ENCODE data around the gene ABCA13. TPM values are rescaled to one million over a fixed set of nuclear protein-coding genes. Genes with fewer than 3 reads are reported as not detected.

ABCA13 gene
- total and polyA plus RNA-seq, 3 experiments from 2014 or later: not detected

GRCh38 chr7:48381571-48381970 lies 210.3 kb downstream of the ABCA13 start:
- H3K27me3 ChIP-seq (ENCODE audit: insufficient read depth, low read length, poor library complexity, severe bottlenecking): no peaks in the 10 kb centered on the region
- no peaks in the 10 kb centered on the region for H3K27me3 Mint-ChIP-seq
- no peak overlapping the region for H3K4me3 Mint-ChIP-seq
- H3K9me3 Mint-ChIP-seq: no peaks in the 10 kb centered on the region
- no peak overlapping the region for H3K4me3 ChIP-seq (ENCODE audit: low read length)
- H3K4me1 ChIP-seq (ENCODE audit: insufficient read depth, low read length): no peaks in the 10 kb centered on the region
- ChIA-PET POLR2A (no interaction called here), CTCF (no interaction called here)
- no peak overlapping the region for H3K27ac Mint-ChIP-seq
- H3K27ac ChIP-seq (ENCODE audit: low read depth, low read length): no peak overlapping the region
- DNase-seq: no peak
- H3K9me3 ChIP-seq (ENCODE audit: low read length): no peaks in the 10 kb centered on the region
- H3K4me1 Mint-ChIP-seq: no peaks in the 10 kb centered on the region
- no peaks in the 10 kb centered on the region for H3K36me3 ChIP-seq (ENCODE audit: insufficient read depth, low read length)
- no peaks in the 10 kb centered on the region for H3K36me3 Mint-ChIP-seq

DNA sequence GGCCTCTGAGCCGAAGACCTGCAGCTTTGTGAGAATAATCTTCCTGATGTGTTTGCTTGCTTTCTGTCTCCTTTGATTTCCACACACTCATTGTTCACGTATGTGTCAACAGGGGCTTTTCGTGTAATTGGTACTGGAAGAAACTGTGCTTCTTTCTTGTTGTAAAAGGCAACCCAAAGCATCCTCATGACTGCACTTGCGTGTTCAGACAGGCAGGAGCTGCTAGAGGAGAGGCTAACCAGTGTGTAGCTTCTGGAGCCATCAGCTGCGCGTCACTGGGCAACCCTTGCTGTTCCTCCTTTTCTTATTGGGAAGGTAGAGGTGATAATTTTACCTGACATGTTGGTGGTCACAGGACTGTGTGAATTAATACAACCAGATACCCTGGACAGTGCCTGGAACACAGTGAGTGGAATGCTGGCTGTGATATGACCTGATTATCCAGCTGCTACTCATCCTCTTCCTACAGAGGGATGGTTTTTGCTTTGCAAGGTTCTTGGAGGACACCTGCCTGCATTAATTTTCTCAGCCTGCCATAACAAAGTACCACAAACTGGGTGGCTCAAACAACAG lies 213.0 kb downstream of the ABCA13 start:
- H3K4me3 ChIP-seq (ENCODE audit: low read length): no peak overlapping the region
- CTCF ChIA-PET: no interaction called here
- H3K9me3 Mint-ChIP-seq: no peaks in the 10 kb centered on the region
- no peak overlapping the region for H3K27ac Mint-ChIP-seq
- POLR2A ChIA-PET: no interaction called here
- H3K9me3 ChIP-seq (ENCODE audit: low read length): no peaks in the 10 kb centered on the region
- no peak overlapping the region for H3K27ac ChIP-seq (ENCODE audit: low read depth, low read length)
- H3K4me3 Mint-ChIP-seq: no peak overlapping the region
- no peaks in the 10 kb centered on the region for H3K4me1 Mint-ChIP-seq
- H3K36me3 Mint-ChIP-seq: no peaks in the 10 kb centered on the region
- no peaks in the 10 kb centered on the region for H3K27me3 ChIP-seq (ENCODE audit: insufficient read depth, low read length, poor library complexity, severe bottlenecking)
- H3K4me1 ChIP-seq (ENCODE audit: insufficient read depth, low read length): no peaks in the 10 kb centered on the region
- no peak for DNase-seq
- H3K27me3 Mint-ChIP-seq: no peaks in the 10 kb centered on the region
- no peaks in the 10 kb centered on the region for H3K36me3 ChIP-seq (ENCODE audit: insufficient read depth, low read length)

DNA sequence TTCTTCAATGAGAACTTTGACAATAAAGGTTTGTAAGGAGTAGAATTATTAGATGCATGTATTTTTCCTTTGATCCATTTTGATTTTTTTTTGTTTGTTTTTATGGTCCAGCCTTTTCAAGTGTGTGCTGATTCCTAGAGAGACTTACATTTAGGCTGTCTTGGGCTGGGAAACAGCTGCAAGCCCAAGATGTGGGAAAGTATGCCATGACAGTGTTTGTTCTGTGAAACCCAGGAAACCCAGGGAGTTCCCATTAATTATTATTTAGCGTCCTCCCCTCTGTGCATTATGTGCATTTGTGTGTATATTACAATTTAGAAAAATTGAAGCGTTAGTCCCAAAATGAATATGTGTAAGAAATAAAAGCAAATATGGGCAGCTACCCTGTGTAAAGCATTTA lies 216.7 kb downstream of the ABCA13 start:
- no peaks in the 10 kb centered on the region for H3K36me3 Mint-ChIP-seq
- no peaks in the 10 kb centered on the region for H3K36me3 ChIP-seq (ENCODE audit: insufficient read depth, low read length)
- no peaks in the 10 kb centered on the region for H3K4me1 Mint-ChIP-seq
- H3K9me3 ChIP-seq (ENCODE audit: low read length): no peaks in the 10 kb centered on the region
- CTCF ChIA-PET: no interaction called here
- H3K9me3 Mint-ChIP-seq: peaks cover 0 to 2% (median 0%) of the 10 kb centered on the region in 5 donors
- H3K27me3 Mint-ChIP-seq: no peaks in the 10 kb centered on the region
- no peak for DNase-seq
- no peak overlapping the region for H3K27ac Mint-ChIP-seq
- no peak overlapping the region for H3K27ac ChIP-seq (ENCODE audit: low read depth, low read length)
- POLR2A ChIA-PET: no interaction called here
- H3K4me3 Mint-ChIP-seq: no peak overlapping the region
- no peak overlapping the region for H3K4me3 ChIP-seq (ENCODE audit: low read length)
- no peaks in the 10 kb centered on the region for H3K4me1 ChIP-seq (ENCODE audit: insufficient read depth, low read length)
- no peaks in the 10 kb centered on the region for H3K27me3 ChIP-seq (ENCODE audit: insufficient read depth, low read length, poor library complexity, severe bottlenecking)

DNA sequence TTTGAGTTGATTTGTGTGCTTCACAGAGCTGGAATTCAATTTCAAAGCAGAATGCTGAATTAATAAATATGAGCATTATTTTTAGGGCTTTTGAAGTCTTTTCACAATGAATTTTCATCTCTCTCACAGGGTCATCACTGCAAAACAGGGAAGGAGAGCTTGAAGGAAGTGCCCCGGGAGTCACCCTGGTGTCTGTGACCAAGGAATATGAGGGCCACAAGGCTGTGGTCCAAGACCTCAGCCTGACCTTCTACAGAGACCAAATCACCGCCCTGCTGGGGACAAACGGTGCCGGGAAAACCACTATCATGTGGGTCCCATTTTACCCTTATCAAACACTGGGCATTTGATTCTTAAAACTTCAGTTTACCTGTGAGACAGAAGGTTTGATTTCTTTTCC lies 217.7 kb downstream of the ABCA13 start:
- CTCF ChIA-PET: no interaction called here
- Mint-ChIP-seq H3K9me3 (peaks cover 0 to 2% (median 0%) of the 10 kb centered on the region in 5 donors), H3K4me1 (no peaks in the 10 kb centered on the region)

DNA sequence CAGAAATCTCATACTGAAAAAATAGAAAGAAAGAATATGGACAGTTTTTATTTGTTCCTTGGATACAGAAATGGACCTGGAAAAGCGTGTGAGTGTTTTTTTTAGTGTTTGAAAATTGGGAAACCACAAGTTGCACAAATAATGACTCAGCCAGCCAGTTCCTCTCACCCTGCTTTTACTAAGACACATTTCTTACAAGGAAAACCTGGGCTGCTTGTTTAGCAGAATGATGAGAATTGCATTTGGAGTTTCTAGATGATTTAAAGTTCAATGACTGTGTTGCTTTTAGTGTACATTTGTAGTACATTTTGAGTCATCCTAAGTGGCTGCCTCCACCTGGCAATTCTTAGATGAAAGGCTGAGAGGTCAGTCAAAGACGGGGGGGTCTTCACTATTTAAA lies 218.7 kb downstream of the ABCA13 start:
- peaks cover 0 to 5% (median 0%) of the 10 kb centered on the region in 5 donors for H3K9me3 Mint-ChIP-seq
- Histone ChIP-seq H3K27ac (ENCODE audit: low read depth, low read length) (no peak overlapping the region), H3K27me3 (ENCODE audit: insufficient read depth, low read length, poor library complexity, severe bottlenecking) (no peaks in the 10 kb centered on the region), H3K36me3 (ENCODE audit: insufficient read depth, low read length) (no peaks in the 10 kb centered on the region), H3K4me1 (ENCODE audit: insufficient read depth, low read length) (no peaks in the 10 kb centered on the region), H3K4me3 (ENCODE audit: low read length) (no peak overlapping the region), H3K9me3 (ENCODE audit: low read length) (no peaks in the 10 kb centered on the region)
- CTCF ChIA-PET: no interaction called here
- H3K36me3 Mint-ChIP-seq: no peaks in the 10 kb centered on the region
- no peak for DNase-seq
- POLR2A ChIA-PET: no interaction called here
- no peak overlapping the region for H3K4me3 Mint-ChIP-seq
- H3K27me3 Mint-ChIP-seq: no peaks in the 10 kb centered on the region
- H3K27ac Mint-ChIP-seq: no peak overlapping the region
- H3K4me1 Mint-ChIP-seq: no peaks in the 10 kb centered on the region

More for the DNA sequence above, 217.7 kb downstream of the ABCA13 start:
- POLR2A ChIA-PET: no interaction called here
- H3K4me3 ChIP-seq (ENCODE audit: low read length): no peak overlapping the region
- H3K36me3 ChIP-seq (ENCODE audit: insufficient read depth, low read length): no peaks in the 10 kb centered on the region
- no peak overlapping the region for H3K27ac ChIP-seq (ENCODE audit: low read depth, low read length)
- Mint-ChIP-seq H3K27me3 (no peaks in the 10 kb centered on the region), H3K36me3 (no peaks in the 10 kb centered on the region), H3K4me3 (no peak overlapping the region), H3K27ac (no peak overlapping the region)
- no peaks in the 10 kb centered on the region for H3K9me3 ChIP-seq (ENCODE audit: low read length)
- no peak for DNase-seq
- no peaks in the 10 kb centered on the region for H3K27me3 ChIP-seq (ENCODE audit: insufficient read depth, low read length, poor library complexity, severe bottlenecking)
- H3K4me1 ChIP-seq (ENCODE audit: insufficient read depth, low read length): no peaks in the 10 kb centered on the region

DNA sequence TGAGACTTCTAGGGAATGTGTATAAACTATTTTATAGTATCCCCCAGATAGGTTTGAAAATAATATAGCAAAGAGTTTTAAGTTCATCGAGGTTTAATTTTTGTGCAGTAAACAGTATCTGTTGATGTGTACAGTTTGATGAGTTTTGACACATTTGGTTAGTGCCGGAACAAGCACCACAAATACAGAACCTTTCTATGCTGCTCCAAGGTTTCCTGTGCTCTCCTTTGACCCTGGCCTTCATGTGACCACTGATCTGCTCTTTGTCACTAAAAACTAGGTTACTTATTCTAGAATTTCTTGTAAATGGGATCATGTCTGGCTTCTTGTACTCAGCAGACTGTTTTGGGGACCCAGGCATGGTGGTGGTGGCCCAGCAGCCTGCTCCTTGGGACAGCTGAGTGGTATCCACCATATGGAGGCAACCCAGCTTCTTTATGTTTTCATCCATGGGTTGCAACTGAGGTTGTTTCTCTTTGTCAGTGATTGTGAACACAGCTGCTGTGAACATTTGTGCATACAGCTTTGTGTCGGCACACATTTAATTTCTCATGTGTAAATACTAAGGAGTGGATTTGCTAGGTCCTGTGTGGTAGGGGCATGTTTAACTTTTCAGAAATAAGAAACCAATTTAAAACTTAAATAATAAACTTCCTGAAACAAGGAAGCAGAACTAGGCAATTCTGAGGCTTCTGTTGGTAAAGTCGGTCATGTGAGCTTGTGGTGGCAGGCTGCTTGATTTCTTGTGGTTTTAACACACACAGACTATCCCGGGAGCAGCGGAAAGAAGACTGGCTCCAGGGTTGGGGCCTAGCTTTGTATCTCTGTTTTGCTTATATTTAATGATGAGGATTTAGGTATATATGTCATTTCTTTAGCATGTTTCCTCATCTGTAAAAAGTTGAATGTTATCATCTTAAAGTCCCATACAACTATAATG lies 219.4 kb downstream of the ABCA13 start:
- ChIA-PET CTCF (no interaction called here), POLR2A (no interaction called here)
- H3K4me1 Mint-ChIP-seq: no peaks in the 10 kb centered on the region
- H3K27ac ChIP-seq (ENCODE audit: low read depth, low read length): no peak overlapping the region
- no peaks in the 10 kb centered on the region for H3K4me1 ChIP-seq (ENCODE audit: insufficient read depth, low read length)
- no peak overlapping the region for H3K4me3 Mint-ChIP-seq
- no peaks in the 10 kb centered on the region for H3K27me3 ChIP-seq (ENCODE audit: insufficient read depth, low read length, poor library complexity, severe bottlenecking)
- peaks cover 0 to 5% (median 0%) of the 10 kb centered on the region in 5 donors for H3K9me3 Mint-ChIP-seq
- DNase-seq: no peak
- no peaks in the 10 kb centered on the region for H3K36me3 Mint-ChIP-seq
- no peaks in the 10 kb centered on the region for H3K27me3 Mint-ChIP-seq
- H3K36me3 ChIP-seq (ENCODE audit: insufficient read depth, low read length): no peaks in the 10 kb centered on the region
- no peak overlapping the region for H3K27ac Mint-ChIP-seq
- no peaks in the 10 kb centered on the region for H3K9me3 ChIP-seq (ENCODE audit: low read length)
- H3K4me3 ChIP-seq (ENCODE audit: low read length): no peak overlapping the region

- POLR2A ChIA-PET: no interaction called here
- Histone ChIP-seq H3K27me3 (ENCODE audit: insufficient read depth, low read length, poor library complexity, severe bottlenecking) (no peaks in the 10 kb centered on the region), H3K36me3 (ENCODE audit: insufficient read depth, low read length) (no peaks in the 10 kb centered on the region), H3K4me3 (ENCODE audit: low read length) (no peak overlapping the region), H3K27ac (ENCODE audit: low read depth, low read length) (no peak overlapping the region), H3K9me3 (ENCODE audit: low read length) (no peaks in the 10 kb centered on the region), H3K4me1 (ENCODE audit: insufficient read depth, low read length) (no peaks in the 10 kb centered on the region)
- DNase-seq: no peak
- CTCF ChIA-PET: no interaction called here
- no peak overlapping the region for H3K27ac Mint-ChIP-seq
- H3K4me3 Mint-ChIP-seq: no peak overlapping the region
- H3K27me3 Mint-ChIP-seq: peaks cover 0 to 2% of the 10 kb centered on the region in 2 donors
- peaks cover 0 to 3% (median 0%) of the 10 kb centered on the region in 5 donors for H3K9me3 Mint-ChIP-seq
- H3K36me3 Mint-ChIP-seq: no peaks in the 10 kb centered on the region
- no peaks in the 10 kb centered on the region for H3K4me1 Mint-ChIP-seq
Observed at GRCh38 chr7:48398191-48398590, 226.9 kb downstream of the ABCA13 start.

GRCh38 chr7:48402721-48403120 lies 231.5 kb downstream of the ABCA13 start:
- Histone ChIP-seq H3K4me3 (ENCODE audit: low read length) (no peak overlapping the region), H3K27me3 (ENCODE audit: insufficient read depth, low read length, poor library complexity, severe bottlenecking) (no peaks in the 10 kb centered on the region), H3K9me3 (ENCODE audit: low read length) (no peaks in the 10 kb centered on the region), H3K27ac (ENCODE audit: low read depth, low read length) (no peak overlapping the region), H3K4me1 (ENCODE audit: insufficient read depth, low read length) (no peaks in the 10 kb centered on the region), H3K36me3 (ENCODE audit: insufficient read depth, low read length) (no peaks in the 10 kb centered on the region)
- ChIA-PET POLR2A (no interaction called here), CTCF (no interaction called here)
- H3K27ac Mint-ChIP-seq: no peak overlapping the region
- no peak for DNase-seq
- peaks cover 0 to 3% (median 0%) of the 10 kb centered on the region in 5 donors for H3K9me3 Mint-ChIP-seq
- H3K36me3 Mint-ChIP-seq: no peaks in the 10 kb centered on the region
- no peaks in the 10 kb centered on the region for H3K4me1 Mint-ChIP-seq
- H3K27me3 Mint-ChIP-seq: no peaks in the 10 kb centered on the region
- H3K4me3 Mint-ChIP-seq: no peak overlapping the region

All from CD8-positive, alpha-beta memory T cell (primary cell).